C4-2B (cell line): ENCODE results near the gene FAM3A.

ENCODE experiments used
- ZFX ChIP-seq: fragments of 450-650 bp; IDR thresholded peaks from 2 replicates; pipeline ENCODE4 v1.6.1; 2017
- TF ChIP-seq, protein P1 (sequence below): fragments of 450-650 bp; conservative IDR thresholded peaks from 2 replicates; pipeline ENCODE4 v1.5.1; 2017; ENCODE audit warnings: mild to moderate bottlenecking

DNA sequence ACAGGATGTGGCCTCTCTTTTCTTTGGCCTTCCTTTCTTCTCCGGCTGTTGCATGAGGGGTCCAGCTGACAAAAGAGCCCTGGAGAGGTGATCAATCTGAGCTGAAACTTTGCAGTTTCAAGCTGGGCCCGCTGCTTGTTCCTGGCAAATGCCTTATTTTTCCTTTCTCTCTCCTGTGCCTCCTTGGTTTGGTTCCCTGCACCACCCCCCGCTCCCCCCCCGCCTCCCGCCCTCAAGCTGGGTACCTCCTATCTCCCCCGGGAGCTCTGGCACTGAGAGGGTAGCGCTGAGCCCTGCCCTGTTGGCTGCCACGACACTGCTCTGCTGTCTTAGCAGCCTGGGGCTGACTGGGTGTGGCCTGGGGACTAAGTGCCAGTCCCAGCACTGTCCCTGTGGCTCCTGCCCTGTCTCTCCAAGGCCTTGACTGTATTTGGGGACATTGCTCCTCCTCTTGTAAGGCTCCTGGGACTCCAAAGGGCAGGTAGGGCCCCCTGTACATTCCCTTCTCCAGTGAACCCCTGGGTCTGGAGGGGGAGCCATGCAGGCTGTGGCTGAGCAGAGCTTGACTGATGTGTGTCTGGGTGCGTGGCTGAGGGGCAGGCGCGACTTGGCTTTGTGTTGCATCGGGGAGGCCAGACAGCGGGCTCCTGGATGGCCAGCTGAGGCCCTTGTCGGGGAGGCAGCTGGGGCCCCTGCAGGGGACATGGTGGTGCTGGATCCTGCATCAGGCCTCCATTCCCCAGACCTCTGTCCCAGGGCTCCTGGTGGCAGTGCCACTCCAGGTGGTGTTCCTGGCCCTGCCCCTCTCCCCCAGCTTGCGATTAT, 56.9 kb downstream of the FAM3A start:
- TF ChIP-seq, protein P1, sequence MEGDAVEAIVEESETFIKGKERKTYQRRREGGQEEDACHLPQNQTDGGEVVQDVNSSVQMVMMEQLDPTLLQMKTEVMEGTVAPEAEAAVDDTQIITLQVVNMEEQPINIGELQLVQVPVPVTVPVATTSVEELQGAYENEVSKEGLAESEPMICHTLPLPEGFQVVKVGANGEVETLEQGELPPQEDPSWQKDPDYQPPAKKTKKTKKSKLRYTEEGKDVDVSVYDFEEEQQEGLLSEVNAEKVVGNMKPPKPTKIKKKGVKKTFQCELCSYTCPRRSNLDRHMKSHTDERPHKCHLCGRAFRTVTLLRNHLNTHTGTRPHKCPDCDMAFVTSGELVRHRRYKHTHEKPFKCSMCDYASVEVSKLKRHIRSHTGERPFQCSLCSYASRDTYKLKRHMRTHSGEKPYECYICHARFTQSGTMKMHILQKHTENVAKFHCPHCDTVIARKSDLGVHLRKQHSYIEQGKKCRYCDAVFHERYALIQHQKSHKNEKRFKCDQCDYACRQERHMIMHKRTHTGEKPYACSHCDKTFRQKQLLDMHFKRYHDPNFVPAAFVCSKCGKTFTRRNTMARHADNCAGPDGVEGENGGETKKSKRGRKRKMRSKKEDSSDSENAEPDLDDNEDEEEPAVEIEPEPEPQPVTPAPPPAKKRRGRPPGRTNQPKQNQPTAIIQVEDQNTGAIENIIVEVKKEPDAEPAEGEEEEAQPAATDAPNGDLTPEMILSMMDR, result no peak
- TF ChIP-seq ZFX, result no peak
